DND-41 (cell line): ENCODE results near the gene BAG1.

Experiments
- ATAC-seq: fragments of 200-7000 bp; cut with Tn5 transposase; 3 replicates; pipeline ENCODE4 v1.9.1; 2021; ENCODE audit warnings: low read depth; ENCODE audit not compliant: insufficient read depth
- DNase-seq: peaks from one replicate; pipeline ENCODE4 v3.0.0-alpha.2; 2020
- H2AFZ ChIP-seq: 2 replicates; pipeline ENCODE4 v1.6.0; 2012; ENCODE audit warnings: low read depth, low read length
- H3K27ac ChIP-seq: 2 replicates; pipeline ENCODE4 v1.5.1; 2012; ENCODE audit warnings: low read length, inconsistent platforms
- H3K27me3 ChIP-seq: fragments of 200-600 bp; sonication (generic); 2 replicates; pipeline ENCODE4 v1.6.0; 2012; ENCODE audit warnings: low read length, mild to moderate bottlenecking, inconsistent platforms; ENCODE audit not compliant: insufficient read depth, poor library complexity
- H3K36me3 ChIP-seq: 2 replicates; pipeline ENCODE4 v1.5.1; 2012; ENCODE audit warnings: low read length, inconsistent platforms; ENCODE audit not compliant: insufficient read depth
- H3K4me1 ChIP-seq: 2 replicates; pipeline ENCODE4 v1.5.1; 2012; ENCODE audit warnings: mild to moderate bottlenecking, low read length; ENCODE audit not compliant: insufficient read depth
- H3K4me2 ChIP-seq: 2 replicates; pipeline ENCODE4 v1.6.0; 2012; ENCODE audit warnings: mild to moderate bottlenecking, moderate library complexity, low read length, inconsistent platforms; ENCODE audit not compliant: insufficient read depth
- H3K4me3 ChIP-seq, 2 experiments: fragments of 200-600 bp in 1 of 2; shearing (Covaris generic) in 1 of 2; 2 replicates each; pipeline ENCODE4 v1.5.1; 2012 to 2016; ENCODE audit warnings: inconsistent platforms in 2 of 2, low read length in 2 of 2, mild to moderate bottlenecking in 2 of 2, low read depth in 1 of 2, moderate library complexity in 1 of 2
- H3K79me2 ChIP-seq: 2 replicates; pipeline ENCODE4 v1.6.0; 2012; ENCODE audit warnings: low read length, inconsistent platforms; ENCODE audit not compliant: insufficient read depth
- H3K9ac ChIP-seq: 2 replicates; pipeline ENCODE4 v1.6.0; 2012; ENCODE audit warnings: low read depth, mild to moderate bottlenecking, inconsistent platforms, low read length, moderate library complexity
- H3K9me3 ChIP-seq: 2 replicates; pipeline ENCODE4 v1.5.1; 2012; ENCODE audit warnings: low read length, moderate library complexity, mild to moderate bottlenecking, inconsistent platforms; ENCODE audit not compliant: insufficient read depth, severe bottlenecking
- H4K20me1 ChIP-seq: 2 replicates; pipeline ENCODE4 v1.6.0; 2012; ENCODE audit warnings: low read length; ENCODE audit not compliant: insufficient read depth
- CTCF ChIP-seq: IDR thresholded peaks from 2 replicates; pipeline ENCODE4 v1.5.1; 2012; ENCODE audit warnings: borderline replicate concordance, low read length, moderate library complexity, mild to moderate bottlenecking; ENCODE audit not compliant: poor library complexity, severe bottlenecking; ENCODE audit errors: extremely low read depth
- EZH2 ChIP-seq: IDR thresholded peaks from 3 replicates; pipeline ENCODE4 v1.6.1; 2012; ENCODE audit warnings: borderline replicate concordance, low read depth, mild to moderate bottlenecking, moderate library complexity, low read length, inconsistent platforms; ENCODE audit not compliant: severe bottlenecking

Gene BAG1

DNA sequence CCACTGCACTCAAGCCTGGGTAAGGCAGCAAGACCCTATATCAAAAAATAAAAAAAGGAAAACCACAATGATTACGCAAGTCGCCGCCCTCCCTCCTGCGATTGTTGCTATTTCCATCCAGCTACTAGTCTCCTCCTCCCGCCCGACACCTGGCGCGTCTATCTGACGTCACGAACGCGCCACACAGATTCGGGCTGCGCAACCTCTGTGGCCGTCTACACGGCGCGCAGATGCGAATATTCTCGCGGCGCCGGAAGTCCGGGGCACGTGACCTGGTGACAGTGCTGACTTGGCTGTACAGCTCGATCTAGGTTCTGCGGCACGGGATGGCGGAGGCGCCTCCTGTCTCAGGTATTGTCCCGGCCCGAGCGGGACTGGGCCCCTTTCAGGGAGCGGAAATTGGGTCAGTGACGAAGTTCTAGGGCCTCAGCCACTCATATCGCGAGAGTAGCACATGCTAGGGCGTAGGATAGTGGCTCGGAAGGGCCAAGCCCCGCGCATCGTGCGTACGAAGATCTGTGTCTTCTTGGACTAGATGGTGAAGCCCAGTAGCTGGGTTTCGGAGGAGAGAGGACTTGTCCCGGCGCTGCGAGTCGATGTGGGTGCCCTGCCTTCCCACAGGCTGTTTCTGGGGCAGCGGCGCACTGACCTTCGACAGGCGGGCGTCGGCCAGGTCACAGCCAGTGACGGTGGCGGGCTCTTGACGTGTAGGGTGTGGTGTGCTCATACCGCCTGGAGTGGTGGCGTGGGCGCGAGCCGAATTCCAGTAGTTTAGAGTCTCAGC, 25.9 kb upstream of the BAG1 start, which contains the start of gene NFX1:
Gene NFX1, plus strand, starts transcription at position 270 of the 784 bp plus-strand sequence. Its CDS starts 57 bp downstream, at position 327.
- peak within 1 kb of the TSS; percentile 96 for H3K27ac ChIP-seq
- H3K9ac ChIP-seq = peak within 1 kb of the TSS; percentile 79
- no peaks in the 10 kb centered on the region for H3K9me3 ChIP-seq
- ATAC-seq = peak; percentile 93
- H3K4me3 ChIP-seq = peak within 1 kb of the TSS; percentile 56 to 85; a peak in 3 of 4 replicates
- H3K79me2 ChIP-seq = peaks cover 50% of the 10 kb centered on the region
- H3K36me3 ChIP-seq = peaks cover 20% of the 10 kb centered on the region
- peak; percentile 97 for DNase-seq
- H3K27me3 ChIP-seq = no peaks in the 10 kb centered on the region
- peaks cover 34% of the 10 kb centered on the region for H3K4me1 ChIP-seq
- peak within 1 kb of the TSS; percentile 91 for H2AFZ ChIP-seq
- TF ChIP-seq CTCF = no peak
- no peak for TF ChIP-seq EZH2
- peak within 1 kb of the TSS; percentile 78 for H3K4me2 ChIP-seq
- H4K20me1 ChIP-seq = no peaks in the 10 kb centered on the region; the same call in 1 of the 2 replicates

GRCh38 chr9:33289936-33290246, 25.4 kb upstream of the BAG1 start:
- ATAC-seq = no peak
- H3K79me2 ChIP-seq = peaks cover 45% of the 10 kb centered on the region
- no peaks in the 10 kb centered on the region for H3K9me3 ChIP-seq
- H3K36me3 ChIP-seq = peaks cover 15% of the 10 kb centered on the region
- H3K4me2 ChIP-seq = peak overlapping the region; percentile 78
- TF ChIP-seq EZH2 (no peak), CTCF (no peak)
- H4K20me1 ChIP-seq = no peaks in the 10 kb centered on the region
- H3K27ac ChIP-seq = peak overlapping the region; percentile 96
- H3K4me3 ChIP-seq = peak overlapping the region; percentile 29 to 85; a peak in 3 of 4 replicates
- H3K4me1 ChIP-seq = peaks cover 34% of the 10 kb centered on the region
- no peaks in the 10 kb centered on the region for H3K27me3 ChIP-seq
- H2AFZ ChIP-seq = peak overlapping the region; percentile 70
- DNase-seq = no peak
- H3K9ac ChIP-seq = peak overlapping the region; percentile 79

DNA sequence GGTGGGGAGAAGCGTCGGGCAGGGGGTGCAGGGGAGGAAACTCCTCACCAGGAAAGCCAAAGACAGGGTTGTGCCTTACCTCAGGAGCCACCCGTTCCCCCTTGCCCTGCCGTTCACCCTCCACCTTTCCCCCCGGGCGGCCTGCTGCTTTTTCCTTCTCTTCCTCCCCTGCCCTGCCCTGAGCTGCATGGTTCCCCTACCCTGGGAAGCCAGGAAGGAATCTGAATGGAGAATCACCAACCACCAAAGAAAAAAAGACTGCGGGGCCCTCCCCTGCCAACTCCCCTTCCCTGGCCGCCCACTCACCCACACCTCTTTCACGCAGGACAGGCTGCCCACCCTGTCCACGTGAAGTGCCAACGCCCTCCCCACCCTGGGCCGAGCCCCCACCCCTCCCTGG, 25.0 kb upstream of the BAG1 start:
- H4K20me1 ChIP-seq = no peaks in the 10 kb centered on the region

More for the DNA sequence above, 25.0 kb upstream of the BAG1 start:
- Histone ChIP-seq H3K27me3 (no peaks in the 10 kb centered on the region), H3K4me1 (peaks cover 34% of the 10 kb centered on the region), H3K36me3 (peaks cover 11% of the 10 kb centered on the region), H3K4me3 (peak overlapping the region; percentile 29 to 85; a peak in 3 of 4 replicates), H3K4me2 (peak overlapping the region; percentile 78), H3K9ac (peak overlapping the region; percentile 79), H3K9me3 (no peaks in the 10 kb centered on the region), H3K27ac (peak overlapping the region; percentile 96), H2AFZ (peak overlapping the region; percentile 61), H3K79me2 (peaks cover 41% of the 10 kb centered on the region)
- DNase-seq (peak; percentile 25), ATAC-seq (no peak)
- TF ChIP-seq EZH2 = no peak
- TF ChIP-seq CTCF = no peak
